ENCODE data around the gene TTLL9.
"Not testable (repeated sequence)": the region's sequence is repeated elsewhere in the genome, so short reads cannot be mapped to it uniquely, and the experiment has no call there.

TTLL9 gene

DNA sequence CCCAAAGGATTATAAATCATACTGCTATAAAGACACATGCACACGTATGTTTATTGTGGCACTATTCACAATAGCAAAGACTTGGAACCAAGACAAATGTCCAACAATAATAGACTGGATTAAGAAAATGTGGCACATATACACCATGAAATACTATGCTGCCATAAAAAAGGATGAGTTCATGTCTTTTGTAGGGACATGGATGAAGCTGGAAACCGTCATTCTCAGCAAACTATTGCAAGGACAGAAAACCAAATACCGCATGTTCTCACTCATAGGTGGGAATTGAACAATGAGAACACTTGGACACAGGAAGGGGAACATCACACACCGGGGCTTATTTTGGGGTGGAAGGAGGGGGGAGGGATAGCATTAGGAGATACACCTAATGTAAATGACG, 51.0 kb downstream of the TTLL9 start:
- DNase-seq, result not testable (repeated sequence)

DNA sequence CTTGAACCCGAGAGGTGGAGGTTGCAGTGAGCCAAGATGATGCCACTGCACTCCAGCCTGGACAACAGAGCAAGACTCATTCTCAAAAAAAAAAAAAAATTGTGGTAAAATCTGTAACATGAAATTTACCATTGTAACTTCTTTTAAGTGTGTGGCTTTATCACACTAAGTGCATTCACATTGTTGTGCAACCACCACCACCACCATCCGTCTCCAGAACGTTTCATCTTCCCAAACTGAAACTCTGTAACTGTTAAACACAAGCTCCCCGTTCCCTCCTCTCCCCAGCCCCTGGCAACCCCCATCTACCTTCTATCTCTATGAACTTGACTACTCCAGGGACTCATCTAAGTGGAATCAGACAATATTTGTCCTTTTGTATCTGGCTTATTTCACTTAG, 51.7 kb downstream of the TTLL9 start:
- DNase-seq, result no peak

DNA sequence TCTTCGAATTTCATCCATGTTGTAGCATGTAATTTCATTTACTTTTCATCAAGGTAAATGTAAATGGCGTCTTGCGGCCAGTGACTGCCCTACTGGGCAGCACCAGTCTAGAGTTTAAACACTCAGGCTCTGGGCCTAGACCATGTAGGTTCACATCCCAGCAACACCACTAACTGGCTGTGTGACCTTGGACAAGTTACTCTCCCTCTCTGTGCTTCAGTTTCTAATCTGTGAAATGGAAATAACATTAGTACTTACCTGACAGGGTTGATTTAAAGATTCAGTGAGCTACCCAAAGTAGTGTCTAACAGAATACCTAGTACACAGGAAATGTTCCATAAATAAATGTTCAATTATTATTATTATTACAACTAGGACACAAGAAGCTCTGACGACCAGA, 52.2 kb downstream of the TTLL9 start:
- no peak for DNase-seq

DNA sequence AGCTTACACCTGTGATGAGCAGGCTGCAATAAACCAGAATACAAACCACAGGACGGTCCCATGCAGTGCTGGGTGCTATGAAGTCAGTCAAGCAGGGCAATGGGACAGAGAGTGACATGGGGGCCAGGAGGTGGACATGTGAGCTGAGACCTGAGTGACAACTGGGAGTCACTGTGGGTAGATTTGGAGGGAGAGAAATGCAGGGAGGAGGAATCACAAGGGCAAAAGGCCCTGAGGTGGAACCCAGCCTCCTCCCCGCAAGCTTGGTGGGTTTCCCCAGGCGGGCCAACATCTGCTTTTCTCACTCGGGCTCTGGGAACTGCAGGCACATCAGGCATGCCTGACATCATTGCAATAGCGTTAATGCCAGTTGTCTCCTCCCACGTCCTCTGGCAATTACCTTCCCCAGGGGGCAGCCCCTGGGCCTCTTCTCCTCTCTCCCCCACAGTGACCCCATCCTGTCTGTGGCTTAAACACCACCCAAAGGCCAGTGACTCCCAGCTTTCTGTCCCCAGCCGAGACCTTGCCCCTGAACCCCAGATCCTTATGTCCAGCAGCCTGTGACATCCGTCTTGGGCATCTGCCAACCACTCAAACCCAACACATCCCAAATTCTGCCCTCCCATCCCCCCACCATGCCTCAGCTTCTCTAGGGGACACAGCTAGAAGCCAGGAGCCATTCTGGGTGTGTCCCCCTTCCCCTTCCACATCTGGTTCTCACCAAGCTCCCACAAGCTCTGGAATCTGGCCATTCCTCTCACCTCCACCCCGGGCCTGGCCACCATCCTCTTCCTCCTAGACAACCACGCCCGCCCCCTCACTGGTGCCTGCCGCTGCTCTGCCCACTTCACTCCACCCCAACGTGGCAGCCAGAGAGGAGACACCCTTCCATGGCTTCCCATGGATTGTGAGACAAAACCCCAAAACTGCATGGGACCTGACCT, 53.2 kb downstream of the TTLL9 start:
- DNase-seq, result no peak

DNA sequence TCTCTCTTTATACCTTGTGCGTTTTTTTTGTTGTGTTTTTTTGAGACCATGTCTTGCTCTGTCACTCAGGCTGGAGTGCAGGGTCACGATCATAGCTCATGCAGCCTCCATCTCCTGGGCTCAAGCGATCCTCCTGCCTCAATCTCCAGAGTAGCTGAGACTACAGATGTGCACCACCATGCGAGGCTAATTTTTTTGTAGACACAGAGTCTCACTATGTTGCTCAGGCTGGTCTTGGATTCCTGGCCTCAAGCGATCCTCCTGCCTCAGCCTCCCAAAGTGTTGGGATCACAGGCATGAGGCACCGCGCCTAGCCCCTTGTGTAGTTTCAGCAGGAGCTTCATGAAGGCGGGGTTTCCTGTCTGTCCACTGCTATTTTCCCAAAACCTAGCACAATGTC, 54.1 kb downstream of the TTLL9 start:
- DNase-seq, result no peak

DNA sequence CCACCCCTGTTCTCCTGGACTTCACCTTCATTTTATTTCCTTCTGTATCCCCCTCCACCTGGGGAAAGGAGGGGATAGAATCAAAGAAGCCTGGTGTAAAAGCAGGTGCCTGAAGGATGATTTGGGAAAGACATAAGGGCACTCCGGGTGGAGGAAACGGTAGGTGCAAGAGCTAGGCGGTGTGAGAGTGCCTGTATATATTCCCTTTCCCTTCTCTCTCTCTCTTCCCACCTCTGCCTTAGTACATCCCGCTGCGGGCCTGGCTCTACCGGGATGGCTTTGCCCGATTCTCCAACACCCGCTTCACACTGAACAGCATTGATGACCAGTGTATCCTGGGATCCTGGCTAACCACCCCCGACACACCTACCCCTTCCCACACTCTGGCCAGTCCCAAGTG, 55.2 kb downstream of the TTLL9 start:
- DNase-seq, result no peak

DNA sequence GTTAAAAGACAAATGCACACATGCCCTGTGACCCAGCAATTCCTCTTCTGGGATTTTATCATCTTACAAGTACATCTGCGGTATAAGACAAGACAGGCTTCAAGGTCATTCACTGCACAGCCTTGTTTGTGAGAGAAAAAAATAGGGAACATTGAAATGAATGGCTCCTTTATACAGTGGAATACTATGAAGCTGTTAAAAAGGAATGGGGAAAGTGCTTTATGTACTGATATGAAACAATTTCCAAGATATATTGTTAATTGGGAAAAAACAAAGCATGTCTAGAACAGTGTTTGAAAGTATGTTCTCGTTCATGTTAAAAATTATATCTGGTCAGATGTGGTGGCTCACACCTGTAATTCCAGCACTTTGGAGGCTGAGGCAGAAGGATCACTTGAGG, 56.1 kb downstream of the TTLL9 start:
- no peak for DNase-seq

DNA sequence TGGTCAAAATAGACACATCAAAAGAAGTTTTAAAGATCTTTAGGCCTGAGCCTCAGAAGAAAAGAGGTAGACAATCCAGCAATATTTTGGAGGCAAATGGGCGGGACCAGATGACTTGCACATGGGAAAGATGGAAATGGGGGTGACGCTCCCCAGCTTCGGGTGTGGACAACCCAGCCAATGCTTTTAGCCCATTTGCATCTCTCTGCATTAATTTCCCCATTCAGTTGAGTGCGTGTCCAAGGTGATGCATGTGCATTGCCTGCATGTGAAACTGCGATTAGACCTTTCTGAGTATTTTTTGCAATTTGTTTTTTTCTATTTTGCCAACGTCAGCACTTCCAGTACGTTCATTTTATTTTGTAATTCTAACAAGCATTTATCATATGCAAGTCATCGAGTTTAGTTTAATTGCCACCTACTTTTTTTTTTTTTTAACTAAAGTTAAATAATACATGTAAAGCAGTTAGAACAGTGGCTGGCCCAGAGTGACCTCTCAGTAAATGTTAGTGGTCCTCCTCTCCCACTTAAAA, 57.3 kb downstream of the TTLL9 start:
- no peak for DNase-seq

DNA sequence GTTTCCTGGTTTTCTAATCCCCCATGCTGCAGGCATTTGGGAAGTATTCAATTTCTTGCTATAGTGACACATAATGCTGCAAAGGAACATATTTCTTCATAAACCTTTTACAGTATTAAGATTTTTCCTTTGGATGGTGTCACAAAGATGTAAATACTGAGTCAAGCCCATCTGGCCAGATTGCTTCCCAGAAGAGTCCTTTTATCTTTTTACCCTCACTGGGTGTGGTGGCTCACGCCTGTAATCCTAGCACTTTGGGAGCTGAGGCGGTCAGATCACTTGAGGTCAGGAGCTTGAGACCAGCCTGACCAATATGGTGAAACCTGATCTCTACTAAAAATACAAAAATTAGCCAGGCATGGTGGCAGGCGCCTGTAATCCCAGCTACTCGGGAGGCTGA, 59.2 kb downstream of the TTLL9 start:
- DNase-seq, result not testable (repeated sequence)

DNA sequence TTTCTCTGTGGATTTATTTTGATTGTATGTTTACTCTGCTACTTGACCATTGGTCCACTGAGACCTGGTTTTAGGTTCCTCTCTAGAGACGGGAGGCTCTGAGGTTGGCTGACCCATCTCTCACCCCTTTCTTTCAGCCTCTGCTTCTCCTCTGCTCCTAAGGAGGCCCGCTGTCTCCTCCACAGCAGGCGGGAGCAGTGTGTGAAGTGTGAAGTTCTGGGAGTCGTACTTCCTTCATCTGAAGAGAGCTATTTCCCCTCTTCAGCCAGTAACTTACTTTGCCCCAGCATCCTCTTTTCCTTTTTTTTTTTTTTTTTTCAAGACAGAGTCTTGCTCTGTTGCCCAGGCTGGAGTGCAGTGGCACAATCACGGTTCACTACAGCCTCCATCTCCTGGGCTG, 60.3 kb downstream of the TTLL9 start:
- no peak for DNase-seq

DNA sequence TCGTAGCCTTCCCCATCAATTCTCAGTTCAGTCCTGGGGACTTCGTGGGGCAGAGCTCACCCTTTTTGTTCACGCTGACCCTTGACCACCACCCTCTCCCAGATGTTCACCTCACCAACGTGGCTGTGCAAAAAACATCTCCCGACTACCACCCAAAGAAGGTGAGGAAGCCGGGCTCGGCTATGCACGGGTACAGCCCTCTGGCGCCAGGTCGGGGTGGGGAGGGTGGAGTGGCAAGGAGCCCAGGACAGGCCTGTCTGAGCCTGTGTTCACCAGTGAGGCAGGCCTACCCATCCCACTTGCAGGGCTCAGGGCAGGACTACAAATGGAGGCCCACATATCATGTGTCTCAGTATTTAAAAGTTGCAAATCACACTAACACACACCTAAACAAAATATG, 63.3 kb downstream of the TTLL9 start:
- DNase-seq, result no peak

DNA sequence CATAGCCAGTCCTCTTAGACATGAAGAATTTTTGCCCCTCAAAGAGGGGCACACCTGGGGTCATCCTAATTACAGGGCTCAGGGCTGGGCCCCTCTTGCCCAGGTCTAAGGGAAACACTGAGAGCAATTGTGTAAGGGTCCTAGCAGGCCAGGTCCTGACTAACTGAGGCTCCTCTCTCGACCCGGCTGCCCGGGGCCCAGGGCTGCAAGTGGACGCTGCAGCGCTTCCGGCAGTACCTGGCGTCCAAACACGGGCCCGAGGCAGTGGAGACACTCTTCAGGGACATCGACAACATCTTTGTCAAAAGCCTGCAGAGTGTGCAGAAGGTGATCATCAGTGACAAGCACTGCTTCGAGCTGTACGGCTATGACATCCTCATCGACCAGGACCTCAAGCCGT, 64.1 kb downstream of the TTLL9 start:
- DNase-seq, result no peak

DNA sequence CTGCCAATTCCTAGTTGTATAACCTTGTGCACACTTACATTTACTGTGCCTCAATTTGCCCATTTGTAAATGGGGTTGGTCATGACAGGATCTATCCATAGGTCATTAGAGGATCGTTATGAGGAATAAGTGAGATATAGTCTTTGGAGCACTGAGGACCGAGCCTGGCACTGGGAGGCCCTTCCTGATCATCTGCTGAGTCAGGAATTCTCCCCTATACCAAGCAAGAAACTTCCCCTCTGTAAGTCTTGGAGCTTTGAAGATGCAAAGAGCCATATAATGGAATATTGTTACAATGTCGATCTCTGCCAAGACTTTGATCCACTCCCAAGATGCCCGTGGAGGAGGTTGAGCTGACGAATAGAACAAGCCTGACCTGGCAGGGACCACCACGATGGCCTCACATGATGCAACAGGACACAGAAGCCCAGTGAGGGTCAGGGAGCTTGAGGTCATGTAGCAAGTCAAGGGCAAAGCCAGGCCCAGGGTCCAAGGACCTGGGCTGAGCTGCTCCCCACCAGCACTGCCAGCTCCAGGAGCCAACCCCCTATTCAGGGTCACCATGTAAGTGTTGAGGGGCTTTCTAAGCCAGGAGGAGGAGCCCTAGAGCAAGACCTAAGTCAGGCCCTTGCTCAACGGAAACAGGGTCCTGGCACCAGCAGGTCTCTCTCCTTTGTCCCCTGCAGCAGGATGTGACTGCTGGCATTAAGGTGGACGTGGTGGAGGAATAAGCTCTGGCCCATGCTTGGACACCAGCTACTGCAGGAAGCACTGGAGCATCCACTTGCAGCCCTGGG, 64.7 kb downstream of the TTLL9 start:
- DNase-seq, result no peak

DNA sequence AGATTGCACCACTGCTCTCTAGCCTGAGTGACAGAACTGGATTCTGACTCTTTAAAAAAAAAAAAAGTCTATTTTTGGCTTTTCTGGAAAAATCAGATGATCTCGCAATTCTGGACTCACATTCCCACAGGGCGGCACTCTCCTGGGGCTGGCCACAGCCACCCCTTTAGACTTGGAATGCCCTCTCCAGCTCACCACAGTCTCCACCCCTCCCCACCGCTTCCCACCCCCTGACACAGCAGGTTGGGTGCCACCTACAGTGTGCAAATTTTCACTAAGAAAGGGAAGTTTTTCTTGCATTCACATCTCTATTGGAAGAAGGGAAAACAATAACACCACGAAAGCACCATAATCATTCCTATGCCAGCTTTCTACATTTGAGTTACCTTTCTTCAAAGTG, 66.0 kb downstream of the TTLL9 start:
- no peak for DNase-seq

DNA sequence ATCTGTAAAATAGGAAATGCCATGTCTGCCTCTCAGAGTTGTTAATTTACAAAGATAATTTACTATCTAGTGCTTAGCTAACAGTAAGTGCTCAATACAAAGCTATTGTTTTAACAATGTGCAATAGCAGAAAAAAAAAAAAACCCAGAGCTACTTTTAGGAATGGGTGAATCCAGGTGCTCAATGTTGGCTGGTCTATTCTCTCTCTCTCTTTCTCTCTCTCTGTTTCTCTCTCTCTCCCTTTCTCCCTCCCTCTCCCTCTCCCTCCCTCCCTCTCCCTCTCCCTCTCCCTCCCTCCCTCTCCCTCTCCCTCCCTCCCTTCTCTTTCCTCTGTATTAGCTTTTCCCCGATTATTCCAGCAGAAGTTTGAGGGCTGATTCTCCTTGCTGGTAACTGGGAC, 67.4 kb downstream of the TTLL9 start:
- no peak for DNase-seq

DNA sequence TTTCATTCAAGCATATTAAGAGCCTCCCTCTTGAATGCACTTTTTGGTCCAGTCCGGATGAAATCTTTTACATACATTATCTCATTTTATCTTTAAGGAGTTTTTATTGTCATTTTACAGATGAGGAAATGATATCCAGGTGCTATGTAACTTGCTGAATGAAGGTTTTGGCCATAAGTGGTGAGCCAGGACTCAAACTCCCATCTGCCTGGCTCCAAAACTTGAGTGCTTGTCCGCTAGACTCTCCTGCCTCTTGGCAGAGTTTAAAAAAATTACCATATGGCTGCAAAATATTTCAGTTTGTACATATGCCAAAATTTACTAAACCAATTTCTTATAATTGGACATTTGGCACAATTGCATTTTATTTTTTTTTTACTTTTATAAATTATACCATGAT, 69.2 kb downstream of the TTLL9 start:
- DNase-seq, result no peak

DNA sequence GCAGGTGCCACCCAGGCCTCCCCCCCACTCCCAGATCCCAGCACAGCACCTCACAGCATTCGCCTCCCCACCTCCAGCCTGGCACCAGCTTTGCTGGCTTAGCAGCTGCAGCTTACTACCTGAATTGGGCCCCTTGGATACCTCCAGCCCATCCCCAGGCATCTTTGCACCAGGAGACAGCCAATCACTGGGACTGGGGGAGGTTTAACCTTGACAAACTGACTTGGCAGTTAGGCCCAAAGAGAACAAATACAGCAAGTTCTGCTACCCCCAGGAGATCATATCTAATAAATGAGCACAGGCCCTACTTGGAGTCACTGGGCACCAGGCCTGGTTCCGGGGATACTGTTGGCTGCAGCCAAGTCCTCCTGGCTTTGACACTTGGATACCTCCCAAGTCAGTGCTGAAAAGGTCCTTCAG, 72.6 kb downstream of the TTLL9 start:
- DNase-seq, result no peak

DNA sequence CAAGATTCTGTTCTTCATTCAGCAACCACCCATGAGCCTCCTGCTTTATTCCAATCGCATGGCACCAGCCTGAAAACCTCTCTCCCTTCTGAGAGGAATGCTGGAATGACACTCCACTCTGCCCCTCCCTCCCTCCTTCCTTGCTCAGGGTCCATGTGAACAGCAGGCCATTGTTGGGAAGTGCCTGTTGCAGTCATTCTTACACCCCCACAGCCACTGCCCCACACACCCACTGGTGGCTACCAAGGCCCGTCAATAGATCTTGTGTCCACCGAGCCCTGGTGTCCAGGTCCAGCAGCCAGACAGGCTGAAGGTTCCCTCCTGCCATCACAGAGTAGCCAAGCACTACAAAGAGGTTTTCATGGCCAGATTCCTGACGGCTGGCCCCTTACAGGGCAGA, 74.9 kb downstream of the TTLL9 start:
- DNase-seq, result no peak

DNA sequence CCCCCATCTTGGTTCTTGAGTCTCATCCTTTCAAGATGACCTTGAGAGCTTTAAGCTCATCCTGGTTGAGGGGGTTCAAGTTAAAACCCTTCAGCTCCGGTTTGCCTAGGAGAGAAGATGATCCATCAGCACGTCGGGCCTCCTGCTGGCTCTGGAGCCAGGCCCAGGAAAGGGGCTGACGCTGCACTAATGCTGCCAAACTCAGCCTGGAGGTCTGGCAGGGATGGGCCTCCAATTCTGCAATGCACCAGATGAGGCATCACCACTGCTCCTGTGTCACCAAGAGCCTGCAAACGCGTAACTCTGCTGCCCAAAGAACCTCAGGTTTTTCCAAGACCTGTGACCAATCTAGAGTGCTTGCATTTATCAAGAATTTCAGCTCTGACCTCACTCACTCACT, 75.4 kb downstream of the TTLL9 start:
- no peak for DNase-seq

DNA sequence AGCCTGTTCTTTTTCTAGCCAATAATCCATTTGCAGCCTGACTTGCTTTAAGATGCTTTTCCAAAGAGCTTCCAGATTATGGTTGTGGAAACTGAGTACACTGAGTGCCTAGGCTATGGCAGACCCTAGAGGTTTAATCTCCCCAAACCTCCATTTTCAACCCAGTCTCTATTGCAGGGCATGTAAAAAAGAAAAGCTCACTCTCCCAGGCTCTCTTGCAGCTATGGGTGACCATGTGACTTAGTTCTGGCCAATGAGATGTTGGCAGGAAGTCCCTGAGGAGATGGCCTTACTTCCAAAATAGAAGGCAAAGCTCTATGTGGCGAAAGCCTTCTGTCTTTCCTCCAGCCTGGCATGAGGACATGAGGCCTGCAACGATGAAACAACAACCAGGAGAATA, 77.6 kb downstream of the TTLL9 start:
- no peak for DNase-seq

DNA sequence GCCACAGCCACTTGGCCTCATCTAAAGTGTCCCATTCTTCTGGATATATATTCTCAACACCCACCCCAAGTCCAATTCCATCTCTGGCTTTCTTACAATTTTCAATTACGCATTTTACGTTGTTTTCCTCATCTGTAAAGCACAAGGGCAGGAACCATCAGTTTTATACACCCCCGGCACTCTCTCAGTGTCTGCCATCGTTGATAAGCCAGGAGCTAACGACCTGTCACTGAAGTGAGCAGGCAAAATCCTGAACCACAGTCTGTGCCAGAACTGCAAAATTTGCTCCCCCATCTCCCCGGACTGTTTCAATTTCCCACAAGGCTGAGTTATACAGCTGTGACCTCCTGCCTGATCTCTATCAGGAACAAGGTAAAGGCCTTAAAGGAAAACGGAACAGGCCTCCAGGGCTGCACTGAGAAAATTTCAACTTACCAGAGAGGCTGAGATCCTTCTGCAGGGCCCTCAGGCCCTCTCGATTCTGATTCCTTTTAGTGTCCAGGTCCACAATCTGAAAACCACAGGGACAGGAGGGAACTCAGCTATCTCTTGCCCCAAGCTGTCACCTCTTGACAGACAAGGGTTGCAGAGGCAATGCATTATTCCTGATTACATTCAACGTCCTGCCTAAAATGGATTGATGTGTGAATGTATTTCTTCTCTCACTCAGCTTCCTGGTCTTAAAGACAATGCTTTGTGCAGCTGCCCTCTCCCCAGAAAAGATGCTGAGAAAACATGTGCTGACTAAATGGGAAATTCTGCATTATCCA, 79.6 kb downstream of the TTLL9 start:
- DNase-seq, result no peak

DNA sequence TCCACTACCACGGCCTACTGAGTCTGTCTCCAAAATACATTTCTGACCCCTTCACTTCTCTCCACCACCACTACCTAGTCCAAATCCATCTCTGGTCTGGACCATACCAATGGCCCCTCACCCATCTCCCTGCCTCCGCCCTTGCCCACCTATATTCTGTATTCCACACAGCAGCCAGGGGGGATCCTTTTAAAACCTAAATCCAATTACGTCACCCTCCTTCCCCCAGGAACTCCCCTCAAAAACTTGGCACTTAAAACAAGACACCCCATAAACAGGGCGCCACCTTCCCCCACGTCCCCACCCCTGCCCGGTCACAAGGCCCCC, 80.7 kb downstream of the TTLL9 start:
- DNase-seq, result no peak
